ENCODE data around the gene TIMM8A. TPM values are rescaled to one million over a fixed set of nuclear protein-coding genes. Genes with fewer than 3 reads are reported as not detected.

The TIMM8A gene, protein sequence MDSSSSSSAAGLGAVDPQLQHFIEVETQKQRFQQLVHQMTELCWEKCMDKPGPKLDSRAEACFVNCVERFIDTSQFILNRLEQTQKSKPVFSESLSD
- 5.6 TPM for total RNA-seq

DNA sequence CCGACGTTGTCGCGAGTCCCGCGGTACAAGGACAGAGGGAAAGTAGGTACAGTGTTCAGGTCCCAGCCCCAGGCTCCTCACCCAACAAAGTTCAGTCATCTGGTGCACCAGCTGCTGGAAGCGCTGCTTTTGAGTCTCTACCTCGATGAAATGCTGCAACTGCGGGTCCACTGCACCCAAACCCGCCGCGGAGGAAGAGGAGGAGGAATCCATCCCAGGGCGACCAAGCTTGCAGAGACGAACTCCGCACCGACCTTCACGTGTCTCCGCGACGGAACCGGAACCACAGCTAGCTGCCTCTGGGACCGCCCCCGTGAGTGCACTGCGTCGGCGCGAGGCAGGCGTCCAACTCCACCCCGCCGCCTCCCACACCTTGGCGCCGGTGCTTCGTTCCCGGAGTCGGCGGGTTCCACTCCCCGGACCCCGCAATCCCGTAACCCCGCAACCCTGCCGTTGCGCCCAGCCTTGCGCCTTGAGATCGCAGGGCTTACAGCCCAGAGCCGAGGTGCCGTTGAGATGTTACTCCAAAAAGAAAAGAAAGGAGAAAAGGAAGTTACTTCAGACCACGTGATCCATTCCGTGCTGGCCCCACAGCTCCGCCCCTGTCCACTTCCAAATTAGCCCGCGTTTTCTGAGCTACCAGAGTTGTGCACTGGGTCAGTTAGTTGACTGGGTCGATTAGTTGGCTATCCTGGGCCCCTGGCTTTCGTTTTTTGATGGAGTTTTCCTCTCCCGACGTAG is at the start of gene TIMM8A:
Gene TIMM8A, minus strand, starts transcription at position 291 of the 741 bp plus-strand sequence. Its CDS starts 78 bp downstream, at position 213.
- peak; percentile 56 for DNase-seq

- no peak for DNase-seq
Measured at GRCh38 chrX:101397779-101398178, 49.2 kb upstream of the TIMM8A start.

DNA sequence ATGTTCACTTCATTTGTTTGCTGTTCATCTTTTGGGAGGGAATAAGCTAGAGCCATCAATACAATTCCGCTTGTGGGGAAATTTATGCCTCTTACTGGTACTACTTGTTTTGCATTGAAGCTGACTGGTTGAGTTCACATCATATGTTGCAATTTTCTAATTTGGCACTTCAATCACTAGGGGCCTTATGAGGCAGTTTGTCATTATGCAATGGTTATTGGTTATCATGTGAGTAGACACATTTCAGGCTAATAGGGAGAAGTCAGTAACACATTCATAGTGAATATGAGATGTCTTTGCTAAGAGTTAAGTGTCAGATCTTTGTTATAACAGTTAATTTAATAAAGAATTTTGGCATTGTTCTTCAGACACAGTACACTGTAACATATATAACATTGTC is 47.2 kb upstream of the TIMM8A start:
- DNase-seq = no peak

DNA sequence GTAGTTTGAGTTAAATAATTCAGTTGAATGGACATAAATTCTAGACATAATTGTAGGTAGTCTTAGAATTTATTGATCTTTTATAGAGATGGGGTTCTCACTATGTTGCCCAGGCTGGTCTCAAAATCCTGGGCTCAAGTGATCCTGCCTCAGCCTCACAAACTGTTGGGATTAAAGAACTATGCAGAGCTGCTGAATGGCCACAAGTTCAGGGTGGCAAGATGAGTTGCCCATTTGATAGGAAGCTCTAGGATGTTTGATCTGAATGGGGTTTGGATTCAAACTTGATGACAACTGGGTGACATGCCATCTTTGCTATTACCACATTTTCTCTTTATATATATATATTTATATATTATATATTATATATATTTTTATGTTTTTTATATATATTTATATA is 45.8 kb upstream of the TIMM8A start:
- DNase-seq = no peak

DNA sequence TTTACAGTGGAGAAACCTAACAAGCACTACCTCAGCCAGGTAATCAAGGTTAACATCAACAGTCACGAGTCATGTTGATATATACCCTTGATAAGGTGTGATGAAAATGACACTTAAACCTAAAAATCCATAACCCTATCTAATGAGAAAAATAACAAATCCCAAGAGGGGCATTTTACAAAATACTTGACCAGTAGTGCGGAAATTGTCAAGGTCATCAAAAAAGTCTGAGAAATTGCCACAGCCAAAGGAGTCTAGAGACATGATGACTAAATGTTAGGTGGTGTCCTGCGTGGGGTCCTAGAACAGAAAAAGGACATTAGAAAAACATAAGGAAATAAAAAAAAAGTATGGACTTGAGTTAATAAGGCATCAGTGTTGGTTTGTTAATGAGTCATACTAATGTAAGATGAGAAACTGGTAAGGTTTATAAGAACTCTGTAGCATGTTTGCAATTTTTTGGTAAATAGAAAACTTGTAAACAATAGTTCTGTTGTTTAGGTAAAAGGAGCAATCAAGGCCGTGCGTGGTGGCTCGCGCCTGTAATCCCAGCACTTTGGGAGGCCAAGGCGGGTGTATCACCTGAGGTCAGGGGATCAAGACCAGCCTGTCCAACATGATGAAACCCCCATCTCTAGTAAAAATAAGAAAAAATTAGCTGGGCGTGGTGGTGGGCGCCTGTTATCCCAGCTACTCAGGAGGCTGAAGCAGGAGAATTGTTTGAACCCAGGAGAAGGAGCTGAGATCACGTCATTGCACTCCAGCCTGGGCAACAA is 45.2 kb upstream of the TIMM8A start:
- no peak for DNase-seq

GRCh38 chrX:101391831-101392230 is 43.3 kb upstream of the TIMM8A start:
- no peak for DNase-seq

DNA sequence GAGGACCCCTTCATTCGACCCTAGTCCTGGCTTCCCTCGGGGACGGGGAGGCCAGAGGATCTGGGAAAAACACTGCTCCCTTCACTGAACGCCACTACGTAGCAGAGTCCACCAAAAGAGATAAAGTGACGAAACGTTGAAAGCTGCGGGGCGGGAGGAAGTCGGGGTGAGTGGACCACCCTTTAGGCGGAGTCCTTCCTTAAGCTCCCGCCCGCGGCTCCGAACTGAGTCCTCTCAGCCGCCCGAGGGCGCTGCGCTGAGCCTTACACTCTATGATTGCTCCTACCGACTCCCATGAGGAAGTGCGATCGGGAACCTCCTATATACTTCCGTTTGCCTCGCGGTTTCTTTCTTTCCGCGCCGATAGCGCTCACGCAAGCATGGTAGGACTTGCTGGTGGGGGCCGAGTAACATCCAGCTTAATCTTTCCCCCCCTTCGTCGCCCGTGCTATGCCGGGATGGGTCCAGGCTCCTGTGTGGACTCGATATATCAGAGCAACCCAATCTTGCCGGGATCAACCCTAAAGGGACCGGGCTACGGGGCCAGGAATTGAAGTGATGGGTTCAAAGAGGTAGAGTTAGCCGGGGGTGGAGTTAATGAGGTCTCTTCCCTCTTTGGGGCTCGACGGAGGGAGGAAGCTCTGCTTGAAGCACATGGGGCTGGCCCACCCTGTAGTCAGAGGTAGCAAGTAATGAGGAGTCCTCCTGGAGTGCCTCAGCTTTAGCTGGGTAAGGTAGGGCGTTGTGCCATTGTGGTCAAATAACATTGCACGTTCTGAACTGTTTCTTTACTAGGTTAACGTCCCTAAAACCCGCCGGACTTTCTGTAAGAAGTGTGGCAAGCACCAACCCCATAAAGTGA is 42.4 kb upstream of the TIMM8A start, which contains the start of gene RPL36A:
Gene RPL36A, plus strand, starts transcription at position 348 of the 862 bp plus-strand sequence. Its CDS starts 33 bp downstream, at position 381.
- peak; percentile 73 for DNase-seq

GRCh38 chrX:101388604-101389003 is 40.1 kb upstream of the TIMM8A start:
- no peak for DNase-seq

DNA sequence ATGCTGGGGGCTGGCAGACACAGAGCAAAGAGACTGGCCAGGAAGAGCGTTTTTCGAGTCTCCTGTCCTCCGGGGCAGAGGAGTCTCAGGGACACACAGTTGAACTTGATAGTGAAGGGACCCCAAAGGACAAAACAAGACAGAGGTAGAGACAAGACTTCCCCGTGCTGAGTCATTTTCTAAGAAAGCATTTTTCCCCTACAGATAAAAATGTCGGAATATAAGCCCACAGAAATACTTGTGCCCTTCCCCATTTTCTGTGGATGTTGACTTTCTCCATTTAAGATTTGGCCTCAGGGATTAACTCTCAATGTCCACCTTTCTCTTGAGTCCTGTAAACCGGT is 38.0 kb upstream of the TIMM8A start:
- no peak for DNase-seq

- no peak for DNase-seq
Measured at GRCh38 chrX:101385795-101386541, 37.4 kb upstream of the TIMM8A start, which contains the start of gene BTK. Gene BTK, minus strand, starts transcription at chrX:101386191. Its CDS starts 10,907 bp downstream, at chrX:101375284.

GRCh38 chrX:101385026-101385684 is 36.6 kb upstream of the TIMM8A start:
- DNase-seq = no peak

DNA sequence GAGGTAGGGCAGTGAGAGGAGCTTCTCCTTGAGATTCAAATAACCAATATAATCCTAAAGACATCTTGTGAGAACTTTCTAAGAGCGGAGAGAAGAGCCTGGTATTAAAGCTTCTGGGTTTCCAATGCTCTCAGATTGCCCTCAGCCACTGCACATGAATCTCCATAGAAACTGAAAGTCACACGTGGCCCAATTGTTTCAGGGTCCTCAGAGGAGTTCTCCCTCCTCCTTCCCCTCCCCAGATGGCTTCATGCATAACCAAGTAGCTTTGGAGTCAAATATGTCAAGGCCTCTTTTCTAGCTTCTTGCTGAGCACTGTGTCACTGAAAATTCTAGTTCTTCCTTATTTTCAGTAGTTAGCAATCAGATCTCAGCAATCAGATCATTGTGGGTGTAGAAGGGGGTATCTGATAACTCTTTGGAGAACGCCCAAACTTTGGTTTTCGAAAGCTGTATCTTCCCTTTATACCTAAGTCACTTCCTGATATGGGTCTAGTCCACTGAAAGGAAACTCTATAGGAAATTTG is 35.2 kb upstream of the TIMM8A start:
- no peak for DNase-seq

- no peak for DNase-seq
Measured at GRCh38 chrX:101377547-101377946, 29.0 kb upstream of the TIMM8A start.

GRCh38 chrX:101370888-101371504 is 22.5 kb upstream of the TIMM8A start:
- DNase-seq = no peak

DNA sequence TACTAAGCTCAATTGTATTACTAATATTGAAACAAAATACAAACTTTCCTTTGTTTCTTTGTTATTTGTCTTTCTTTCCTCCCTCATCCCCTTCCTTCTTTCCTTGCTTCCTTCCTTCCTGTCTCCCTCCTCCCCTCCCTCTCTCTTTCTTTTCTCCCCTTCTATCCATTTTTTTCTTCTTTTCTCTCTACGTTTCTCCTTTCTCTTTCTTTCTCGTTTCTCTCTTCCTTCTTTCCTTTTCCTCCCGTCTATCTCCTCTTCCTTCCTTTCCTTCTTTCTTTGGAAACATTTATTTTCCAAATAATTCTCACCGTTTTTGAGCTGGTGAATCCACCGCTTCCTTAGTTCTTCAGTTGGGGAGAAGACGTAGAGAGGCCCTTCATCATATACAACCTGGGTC is 21.1 kb upstream of the TIMM8A start:
- no peak for DNase-seq

- no peak for DNase-seq
Measured at GRCh38 chrX:101368800-101369199, 20.3 kb upstream of the TIMM8A start.

DNA sequence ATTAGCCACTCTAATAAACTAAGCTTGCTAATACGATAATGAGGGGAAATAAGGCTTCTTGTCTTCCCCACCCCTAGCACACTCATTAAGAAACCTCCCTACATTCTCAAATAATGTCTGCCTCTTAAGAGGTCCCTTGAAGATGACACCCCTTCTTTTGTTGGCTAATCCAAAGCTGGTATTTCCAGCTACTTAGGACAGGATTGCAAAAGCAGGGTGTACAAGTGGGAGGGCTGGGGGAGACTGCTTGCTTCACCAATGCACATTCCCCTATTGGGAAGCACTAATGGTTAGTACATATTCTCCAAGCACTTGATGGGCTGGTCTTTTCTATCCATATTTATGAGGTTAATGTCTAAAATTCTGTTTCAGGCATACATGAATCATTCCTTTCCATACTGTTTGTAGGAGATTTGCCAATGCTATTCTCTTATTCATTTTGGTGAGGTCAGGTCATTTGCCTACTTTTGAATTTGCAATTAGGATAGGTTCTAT is 16.8 kb upstream of the TIMM8A start:
- no peak for DNase-seq

- no peak for DNase-seq
Measured at GRCh38 chrX:101362757-101363156, 14.2 kb upstream of the TIMM8A start.

DNA sequence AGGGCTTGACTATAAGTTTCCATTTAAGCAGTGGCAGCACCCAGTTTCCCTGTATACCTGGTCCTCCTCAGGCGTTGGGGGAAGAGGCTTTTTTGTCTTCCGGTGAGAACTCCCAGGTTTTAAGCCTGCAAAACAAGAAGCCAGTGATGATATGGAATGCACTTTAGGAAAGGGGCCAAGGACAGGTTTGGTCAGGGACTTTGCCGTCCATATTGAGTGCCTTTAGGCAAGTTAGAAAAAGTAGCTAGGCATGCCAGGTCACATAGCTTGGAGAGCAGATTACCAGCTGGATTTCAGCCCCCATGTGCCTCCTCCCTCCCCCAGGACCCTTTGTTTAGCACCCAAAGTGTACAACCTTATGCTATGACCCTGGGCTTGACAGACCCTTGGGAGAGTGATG is 13.6 kb upstream of the TIMM8A start:
- no peak for DNase-seq

DNA sequence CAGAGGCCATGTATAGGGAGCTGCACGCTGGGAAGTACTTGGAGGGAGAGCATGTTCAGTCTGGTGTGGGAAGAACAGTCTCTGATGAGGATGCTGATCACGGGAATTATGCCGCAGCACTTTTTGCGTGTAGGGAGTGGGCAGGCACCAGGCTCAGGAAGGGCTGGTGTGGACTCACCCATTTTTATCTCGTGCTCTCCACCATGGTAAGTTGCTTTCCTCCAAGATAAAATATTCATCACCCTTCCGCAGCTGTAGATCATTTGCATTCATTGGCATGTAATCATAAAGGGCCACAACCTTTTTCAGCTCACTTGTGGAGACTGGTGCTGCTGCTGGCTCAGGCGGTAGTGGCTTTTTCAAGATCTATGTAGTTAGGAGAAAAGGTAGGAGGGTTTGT is 11.8 kb upstream of the TIMM8A start:
- DNase-seq = no peak

Measured in occipital lobe (tissue), 2 donors.